Right lung (tissue), 10 donors: ENCODE results near the gene UBE2K. TPM values are rescaled to one million over a fixed set of nuclear protein-coding genes. Genes with fewer than 3 reads are reported as not detected.
"Not testable (repeated sequence)": the region's sequence is repeated elsewhere in the genome, so short reads cannot be mapped to it uniquely, and the experiment has no call there.

Experiments
- DNase-seq, 2 donors: peaks; one replicate each; pipeline ENCODE4 v3.0.0-alpha.2; 2013
- long read RNA-seq, 8 donors: transcript quantifications; one replicate each; lab custom pipeline, GENCODE V29; 2026
- polyA plus RNA-seq, 5 donors: library from polyadenylated mRNA; unstranded; fragments of 120-200 nt; gene quantifications; one replicate each; pipeline versions ENCODE4 v1.2.1 to v1.2.3, GENCODE V29; 2013; ENCODE audit warnings: inconsistent platforms in 1 of 5, low replicate concordance in 1 of 5; ENCODE audit not compliant: insufficient read length in 5 of 5, insufficient read depth in 1 of 5

UBE2K gene
- 10 to 100 TPM; 62.0 to 83.4 (median 70.5) TPM for polyA plus RNA-seq
- long read RNA-seq, donor 1, full-length matches to known transcripts: 21 of 34 reads
- long read RNA-seq, donor 1, partial matches to known transcripts: 13 of 34 reads
- long read RNA-seq, donor 1, other reads (novel, unspliced or antisense): 0 of 34 reads
- long read RNA-seq, donor 2, full-length matches to known transcripts: 16 of 23 reads
- long read RNA-seq, donor 2, partial matches to known transcripts: 7 of 23 reads
- long read RNA-seq, donor 2, other reads (novel, unspliced or antisense): 0 of 23 reads
- long read RNA-seq, donor 3, full-length matches to known transcripts: 21 of 35 reads
- long read RNA-seq, donor 3, partial matches to known transcripts: 14 of 35 reads
- long read RNA-seq, donor 3, other reads (novel, unspliced or antisense): 0 of 35 reads
- long read RNA-seq, donor 4, full-length matches to known transcripts: 17 of 17 reads
- long read RNA-seq, donor 4, partial matches to known transcripts: 0 of 17 reads
- long read RNA-seq, donor 4, other reads (novel, unspliced or antisense): 0 of 17 reads
- long read RNA-seq, donor 5, full-length matches to known transcripts: 34 of 57 reads
- long read RNA-seq, donor 5, partial matches to known transcripts: 23 of 57 reads
- long read RNA-seq, donor 5, other reads (novel, unspliced or antisense): 0 of 57 reads
- long read RNA-seq, donor 6, full-length matches to known transcripts: 25 of 47 reads
- long read RNA-seq, donor 6, partial matches to known transcripts: 22 of 47 reads
- long read RNA-seq, donor 6, other reads (novel, unspliced or antisense): 0 of 47 reads
- long read RNA-seq, donor 7, full-length matches to known transcripts: 20 of 31 reads
- long read RNA-seq, donor 7, partial matches to known transcripts: 11 of 31 reads
- long read RNA-seq, donor 7, other reads (novel, unspliced or antisense): 0 of 31 reads
- long read RNA-seq, donor 8, full-length matches to known transcripts: 12 of 12 reads
- long read RNA-seq, donor 8, partial matches to known transcripts: 0 of 12 reads
- long read RNA-seq, donor 8, other reads (novel, unspliced or antisense): 0 of 12 reads

DNA sequence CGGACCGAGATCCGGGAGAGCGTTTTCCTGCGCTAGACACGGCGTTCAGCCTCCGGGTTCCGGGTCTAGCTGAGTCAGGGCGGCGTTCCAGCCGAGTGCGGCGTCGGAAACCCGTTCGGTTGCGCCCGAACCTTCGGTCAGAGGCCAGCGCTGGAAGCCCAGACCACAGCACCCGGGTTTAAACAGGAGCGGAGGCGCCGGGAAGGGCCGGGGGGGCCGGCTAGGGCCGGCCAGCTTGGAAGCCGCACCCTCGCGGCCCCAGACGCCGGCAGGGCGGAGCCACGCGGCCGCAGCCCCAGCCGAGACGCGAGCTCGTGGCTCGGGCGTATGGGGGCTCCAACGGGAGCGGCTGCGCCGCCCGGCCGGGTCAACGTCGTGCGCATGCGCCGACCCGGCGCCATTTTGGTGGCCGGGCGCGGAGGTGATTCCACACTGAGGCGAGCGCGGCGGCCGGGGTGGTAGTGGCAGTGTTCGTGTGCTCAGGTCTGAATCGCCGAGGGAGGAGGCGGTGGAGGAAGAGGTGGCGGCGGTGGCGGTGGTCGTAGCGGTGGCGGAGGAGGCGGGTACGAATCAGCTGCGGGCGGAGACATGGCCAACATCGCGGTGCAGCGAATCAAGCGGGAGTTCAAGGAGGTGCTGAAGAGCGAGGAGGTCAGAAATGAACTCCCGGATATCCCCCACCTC, at the start of gene UBE2K:
Gene UBE2K (plus strand): TSS at position 397 of the 684 bp plus-strand sequence. CDS start 192 bp downstream, at position 589.
- peak; percentile 85 to 89 for DNase-seq

- DNase-seq: no peak
Measured at GRCh38 chr4:39648213-39648612, 49.7 kb upstream of the UBE2K start.

- no peak for DNase-seq
Measured at GRCh38 chr4:39648827-39649558, 48.9 kb upstream of the UBE2K start.

DNA sequence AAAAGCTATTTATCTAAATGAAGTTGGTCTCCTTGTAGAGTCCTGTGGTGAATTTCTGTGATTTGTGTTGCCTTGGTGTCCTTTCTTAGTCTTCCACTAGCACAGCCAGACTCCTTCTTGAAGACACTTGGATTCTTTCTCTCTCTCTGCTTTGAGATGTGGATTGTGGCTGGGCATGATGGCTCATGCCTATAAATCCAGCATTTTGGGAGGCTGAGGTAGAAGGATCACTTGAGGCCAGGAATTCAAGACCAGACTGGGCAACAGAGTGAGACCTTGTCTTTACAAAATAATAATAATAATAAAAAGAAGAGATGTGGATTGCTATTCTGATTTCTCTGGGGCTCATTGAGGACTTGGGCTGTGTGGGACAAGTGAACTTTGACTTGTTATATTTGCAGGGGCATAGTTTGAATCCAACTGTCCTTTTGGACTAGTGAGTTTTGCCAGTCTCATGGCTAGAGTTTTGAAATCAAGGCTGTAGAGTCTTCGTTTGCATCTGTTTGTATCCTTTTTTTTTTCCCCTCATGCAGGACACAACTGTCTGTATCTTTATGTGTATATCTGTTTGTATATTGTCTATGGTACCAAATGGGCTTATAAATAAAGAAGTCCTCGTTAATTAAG, 48.2 kb upstream of the UBE2K start:
- DNase-seq: no peak

- DNase-seq: not testable (repeated sequence)
Measured at GRCh38 chr4:39651586-39651985, 46.4 kb upstream of the UBE2K start.

- peak; percentile 42 to 45 for DNase-seq
Measured at GRCh38 chr4:39655211-39655610, 42.7 kb upstream of the UBE2K start.

DNA sequence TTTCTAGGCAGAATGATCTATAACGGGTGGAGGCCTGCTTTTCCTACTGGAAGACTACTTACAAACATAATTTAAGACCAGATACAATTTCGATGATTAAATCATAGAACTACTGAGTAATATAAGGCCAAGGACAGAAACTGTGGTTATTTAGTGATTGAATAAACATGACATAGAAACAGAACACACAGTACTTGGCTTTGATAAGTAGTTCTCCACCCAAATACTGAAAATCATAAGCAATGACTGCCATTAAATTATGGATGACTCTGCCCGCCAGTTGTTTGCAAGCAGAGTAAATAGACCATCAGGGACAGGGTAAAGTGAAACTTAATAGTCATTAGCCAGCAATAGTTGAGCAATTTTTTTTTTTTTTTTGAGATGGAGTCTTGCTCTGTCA, 42.1 kb upstream of the UBE2K start:
- peak; percentile 65 for DNase-seq

DNA sequence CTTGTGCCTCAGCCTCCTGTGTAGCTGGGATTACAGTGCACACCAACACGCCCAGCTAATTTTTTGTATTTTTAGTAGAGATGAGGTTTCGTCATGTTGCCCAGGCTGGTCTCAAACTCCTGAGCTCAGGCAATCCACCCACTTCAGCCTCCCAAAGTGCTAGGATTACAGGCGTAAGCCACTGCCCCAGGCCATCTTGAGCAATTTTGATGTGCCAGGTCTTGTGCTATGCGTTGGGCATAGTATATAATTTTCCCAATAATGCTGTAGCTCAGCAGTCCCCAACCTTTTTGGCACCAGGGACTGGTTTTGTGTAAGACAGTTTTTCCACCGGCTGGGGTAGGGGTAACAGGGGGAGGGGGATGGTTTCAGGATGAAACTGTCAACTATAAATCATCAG, 41.3 kb upstream of the UBE2K start:
- DNase-seq: not testable (repeated sequence)

DNA sequence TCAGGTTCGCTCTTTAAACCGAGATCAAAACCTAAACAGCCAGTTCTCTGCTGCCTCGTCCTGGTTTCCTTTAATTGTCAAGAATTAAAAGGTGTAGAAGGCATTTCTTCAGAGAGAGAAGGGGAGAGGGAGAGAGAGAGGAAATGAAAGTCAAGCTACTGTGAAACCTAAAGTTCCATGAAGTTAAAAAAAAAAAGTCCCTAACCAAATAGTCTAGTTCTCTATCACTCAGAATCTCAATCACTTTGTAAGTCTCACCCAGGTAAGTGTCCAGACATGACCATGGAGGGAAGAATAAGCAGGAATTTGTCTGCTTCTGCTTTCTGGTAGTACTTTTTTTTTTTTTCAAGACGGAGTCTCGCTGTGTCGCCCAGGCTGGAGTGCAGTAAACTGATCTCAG, 40.5 kb upstream of the UBE2K start:
- no peak for DNase-seq

DNA sequence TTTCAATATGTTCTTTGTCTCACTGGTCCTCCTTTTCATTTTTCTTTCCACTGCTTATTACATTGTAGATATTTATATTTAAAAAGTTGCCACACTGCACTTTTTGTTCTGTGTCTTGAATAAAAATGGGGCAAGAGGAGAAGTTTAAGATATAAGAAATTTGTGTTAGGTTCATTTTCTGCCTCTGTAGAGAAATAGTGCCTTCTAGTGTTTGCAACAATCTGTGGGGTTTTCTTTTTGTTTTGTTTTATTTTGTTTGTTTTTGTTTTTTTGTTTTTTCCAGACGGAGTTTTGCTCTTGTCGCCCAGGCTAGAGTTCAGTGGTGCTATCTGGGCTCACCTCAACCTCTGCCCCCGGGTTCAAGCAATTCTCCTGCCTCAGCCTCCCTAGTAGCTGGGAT, 39.2 kb upstream of the UBE2K start:
- no peak for DNase-seq

GRCh38 chr4:39660045-39660444, 37.9 kb upstream of the UBE2K start:
- no peak for DNase-seq

DNA sequence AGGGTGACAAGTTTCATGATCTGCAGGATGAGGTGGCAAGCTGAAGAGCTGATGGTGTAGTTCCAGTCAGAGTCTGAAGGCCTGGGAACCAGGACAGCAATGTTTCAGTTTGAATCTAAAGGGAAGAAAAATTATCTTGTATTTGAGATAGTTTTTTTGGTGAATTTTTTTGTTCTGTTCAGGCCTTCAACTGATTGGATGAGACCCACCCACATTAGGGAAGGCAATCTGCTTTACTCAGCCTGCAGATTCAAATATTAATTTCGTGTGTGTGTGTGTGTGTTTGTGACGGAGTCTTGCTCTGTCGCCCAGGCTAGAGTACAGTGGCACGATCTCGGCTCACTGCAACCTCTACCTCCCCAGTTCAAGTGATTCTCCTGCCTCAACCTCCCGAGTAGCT, 37.2 kb upstream of the UBE2K start:
- no peak for DNase-seq

DNA sequence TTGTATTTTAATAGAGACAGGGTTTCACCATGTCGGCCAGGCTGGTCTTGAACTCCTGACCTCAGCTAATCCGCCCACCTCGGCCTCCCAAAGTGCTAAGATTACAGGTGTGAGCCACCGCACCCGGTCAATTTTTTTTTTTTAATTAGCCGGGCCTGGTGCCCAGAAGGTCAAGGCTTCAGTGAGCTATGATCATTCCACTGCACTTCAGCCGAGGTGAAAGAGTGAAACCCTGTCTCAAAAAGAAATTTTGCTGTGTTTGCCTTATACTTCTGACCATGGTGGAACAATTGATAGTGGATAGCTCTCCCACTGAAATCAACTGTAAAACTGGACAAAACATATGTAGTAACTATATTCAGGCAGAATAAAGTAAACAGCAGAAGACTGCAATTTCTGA, 35.3 kb upstream of the UBE2K start:
- no peak for DNase-seq

- no peak for DNase-seq
Measured at GRCh38 chr4:39664828-39665731, 32.9 kb upstream of the UBE2K start.

DNA sequence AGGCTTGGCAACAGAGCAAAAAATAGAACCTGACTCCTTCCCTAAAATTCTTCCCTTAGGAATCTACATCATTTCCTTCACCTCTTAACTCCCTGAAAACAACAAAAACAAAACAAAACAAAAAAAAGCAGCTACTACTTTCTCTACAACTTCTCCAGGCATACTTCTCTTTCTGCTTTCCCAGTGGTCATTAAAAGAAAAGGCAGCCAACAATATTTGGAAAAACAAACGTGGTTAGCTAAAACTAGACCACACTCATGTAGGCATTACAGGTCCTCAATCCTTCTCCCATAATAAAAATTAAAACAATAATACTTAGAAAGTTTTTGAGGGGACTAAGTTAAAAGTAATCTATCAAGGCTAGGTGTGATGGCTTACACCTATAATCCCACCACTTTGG, 30.2 kb upstream of the UBE2K start:
- DNase-seq: peak in 1 of 2 donors; percentile 11

- DNase-seq: peak; percentile 85 to 88
Measured at GRCh38 chr4:39668887-39669286, 29.0 kb upstream of the UBE2K start.

DNA sequence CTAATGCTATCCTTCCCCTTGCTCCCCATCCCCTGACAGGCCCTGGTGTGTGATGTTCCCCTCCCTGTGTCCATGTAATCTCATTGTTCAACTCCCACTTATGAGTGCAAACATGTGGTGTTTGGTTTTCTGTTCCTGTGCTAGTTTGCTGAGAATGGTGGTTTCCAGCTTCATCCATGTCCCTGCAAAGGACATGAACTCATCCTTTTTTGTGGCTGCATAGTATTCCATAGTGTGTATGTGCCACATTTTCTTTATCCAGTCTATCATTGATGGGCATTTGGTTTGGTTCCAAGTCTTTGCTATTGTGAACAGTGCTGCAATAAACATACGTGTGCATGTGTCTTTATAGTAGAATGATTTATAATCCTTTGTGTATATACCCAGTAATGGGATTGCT, 27.6 kb upstream of the UBE2K start:
- not testable (repeated sequence) for DNase-seq

GRCh38 chr4:39675681-39676080, 22.3 kb upstream of the UBE2K start:
- not testable (repeated sequence) for DNase-seq

GRCh38 chr4:39681003-39681402, 16.9 kb upstream of the UBE2K start:
- DNase-seq: not testable (repeated sequence)
